CD4-positive, alpha-beta T cell (primary cell): ENCODE measurements around the gene TM4SF18. TPM values are rescaled to one million over a fixed set of nuclear protein-coding genes. Genes with fewer than 3 reads are reported as not detected.

Experiments used
- ATAC-seq: fragments of 200-7000 bp; cut with Tn5 transposase; one replicate; pipeline ENCODE4 v1.10.0; 2022; ENCODE audit warnings: mild to moderate bottlenecking; ENCODE audit not compliant: poor library complexity
- CTCF ChIA-PET: fragments of 350-600 bp; sonication (Branson Sonifier 250); formaldehyde crosslinking; loops from one replicate; lab custom pipeline; 2021; ENCODE audit warnings: antibody characterized with exemption, inconsistent platforms; lab: Charles Lee
- POLR2A ChIA-PET: fragments of 350-600 bp; sonication (Branson Sonifier 250); formaldehyde crosslinking; loops from one replicate; lab custom pipeline; 2021; ENCODE audit warnings: antibody characterized with exemption, inconsistent platforms; lab: Charles Lee
- DNase-seq, 14 experiments: peaks; one replicate each; pipeline ENCODE4 v3.0.0-alpha.2; 2013 to 2020; ENCODE audit warnings: mixed read lengths in 2 of 14
- H3K27ac ChIP-seq, 2 donors: one replicate each; pipeline versions ENCODE4 v1.5.1 to v1.7.0; 2013; ENCODE audit warnings: low read length in 2 of 2, low read depth in 1 of 2, mild to moderate bottlenecking in 1 of 2
- H3K27me3 ChIP-seq, 2 experiments: 1 replicate in 1 of 2; 2 replicates in 1 of 2; pipeline versions ENCODE4 v1.6.1 to v1.7.0; 2013; ENCODE audit warnings: low read length in 2 of 2, control low read depth in 1 of 2, mild to moderate bottlenecking in 1 of 2, moderate library complexity in 1 of 2; ENCODE audit not compliant: insufficient read depth in 2 of 2, control insufficient read depth in 1 of 2
- H3K36me3 ChIP-seq: one replicate; pipeline ENCODE4 v1.6.1; 2013; ENCODE audit warnings: low read length, control low read depth; ENCODE audit not compliant: insufficient read depth
- H3K4me1 ChIP-seq: one replicate; pipeline ENCODE4 v1.6.1; 2013; ENCODE audit warnings: low read length, control low read depth; ENCODE audit not compliant: insufficient read depth
- H3K4me3 ChIP-seq: one replicate; pipeline ENCODE4 v1.5.1; 2013; ENCODE audit warnings: mild to moderate bottlenecking, low read length, moderate library complexity
- H3K9me3 ChIP-seq, 2 experiments: 1 replicate in 1 of 2; 2 replicates in 1 of 2; pipeline versions ENCODE4 v1.6.1 to v1.7.0; 2013; ENCODE audit warnings: low read length in 2 of 2, mild to moderate bottlenecking in 2 of 2, control low read depth in 1 of 2, moderate library complexity in 1 of 2; ENCODE audit not compliant: control insufficient read depth in 1 of 2, insufficient read depth in 1 of 2
- H3K27ac Mint-ChIP-seq: one replicate; pipeline ENCODE4 v1.8.0; 2020; ENCODE audit warnings: mixed read lengths
- H3K27me3 Mint-ChIP-seq: one replicate; pipeline ENCODE4 v1.8.0; 2021; ENCODE audit warnings: mixed read lengths
- H3K36me3 Mint-ChIP-seq: one replicate; pipeline ENCODE4 v1.8.0; 2021; ENCODE audit warnings: low read depth, mixed read lengths
- H3K4me1 Mint-ChIP-seq: one replicate; pipeline ENCODE4 v1.8.0; 2021; ENCODE audit warnings: low read depth, mixed read lengths
- H3K4me3 Mint-ChIP-seq: one replicate; pipeline ENCODE4 v1.8.0; 2020; ENCODE audit warnings: mild to moderate bottlenecking, mixed read lengths
- H3K9me3 Mint-ChIP-seq: one replicate; pipeline ENCODE4 v1.8.0; 2020; ENCODE audit warnings: mixed read lengths
- CTCF ChIP-seq: fragments of 200-600 bp; IDR thresholded peaks from one replicate; pipeline ENCODE4 v1.8.0; 2022; ENCODE audit warnings: antibody characterized with exemption, mild to moderate bottlenecking
- intact Hi-C, 2 experiments: fragments of 100-400 bp; cut with DNase I in 1 of 2; cut with micrococcal nuclease in 1 of 2; formaldehyde crosslinking; loops; one replicate each; pipeline versions ENCODE4 v1.15.1 to v1.9.0; 2023 to 2025; cut with DNase I, micrococcal nuclease
- total RNA-seq, 174 experiments: library from RNA in 2 of 174; stranded (reverse) in 2 of 174; gene quantifications; one replicate each; pipeline ENCODE4 v1.2.3 and lab custom pipeline; 2021 to 2026

The TM4SF18 gene
- total RNA-seq, 2 experiments from 2014 or later = not detected

- Mint-ChIP-seq H3K27me3 (no peaks in the 10 kb centered on the region), H3K27ac (no peak overlapping the region), H3K9me3 (no peaks in the 10 kb centered on the region), H3K4me1 (no peaks in the 10 kb centered on the region), H3K4me3 (no peak overlapping the region), H3K36me3 (no peaks in the 10 kb centered on the region)
- Histone ChIP-seq H3K27me3 (no peaks in the 10 kb centered on the region), H3K9me3 (no peaks in the 10 kb centered on the region), H3K4me1 (no peaks in the 10 kb centered on the region), H3K4me3 (no peak overlapping the region), H3K27ac (no peak overlapping the region), H3K36me3 (no peaks in the 10 kb centered on the region)
- POLR2A ChIA-PET = no interaction called here
- CTCF ChIA-PET = no interaction called here
- ATAC-seq = no peak
- intact Hi-C loops = no loop called here
- DNase-seq = no peak
- no peak for TF ChIP-seq CTCF
These were observed 44.8 kb downstream of the TM4SF18 start for GRCh38 chr3:149288655-149289054.

GRCh38 chr3:149284034-149284433 lies 49.4 kb downstream of the TM4SF18 start:
- Mint-ChIP-seq H3K36me3 (no peaks in the 10 kb centered on the region), H3K4me1 (no peaks in the 10 kb centered on the region), H3K9me3 (no peaks in the 10 kb centered on the region), H3K27ac (no peak overlapping the region), H3K4me3 (no peak overlapping the region), H3K27me3 (no peaks in the 10 kb centered on the region)
- Histone ChIP-seq H3K9me3 (no peaks in the 10 kb centered on the region), H3K36me3 (no peaks in the 10 kb centered on the region), H3K27ac (no peak overlapping the region), H3K4me1 (no peaks in the 10 kb centered on the region), H3K4me3 (no peak overlapping the region), H3K27me3 (no peaks in the 10 kb centered on the region)
- CTCF ChIA-PET = no interaction called here
- POLR2A ChIA-PET = interaction anchor here (0.6 kb wide), 1 partner anchor 154 kb away, joined by 3 read pairs; no protein-coding TSS in a partner anchor
- no peak for DNase-seq
- TF ChIP-seq CTCF = no peak
- intact Hi-C loops = no loop called here
- ATAC-seq = no peak

GRCh38 chr3:149283401-149283800 lies 50.0 kb downstream of the TM4SF18 start:
- H3K4me1 Mint-ChIP-seq = no peaks in the 10 kb centered on the region
- Histone ChIP-seq H3K36me3 (no peaks in the 10 kb centered on the region), H3K4me3 (no peak overlapping the region), H3K27me3 (no peaks in the 10 kb centered on the region), H3K27ac (no peak overlapping the region), H3K9me3 (no peaks in the 10 kb centered on the region), H3K4me1 (no peaks in the 10 kb centered on the region)
- H3K27ac Mint-ChIP-seq = no peak overlapping the region
- H3K36me3 Mint-ChIP-seq = no peaks in the 10 kb centered on the region
- H3K9me3 Mint-ChIP-seq = no peaks in the 10 kb centered on the region
- H3K27me3 Mint-ChIP-seq = no peaks in the 10 kb centered on the region
- ChIA-PET CTCF (no interaction called here), POLR2A (no interaction called here)
- intact Hi-C loops = no loop called here
- no peak overlapping the region for H3K4me3 Mint-ChIP-seq
- no peak for DNase-seq
- no peak for ATAC-seq
- TF ChIP-seq CTCF = no peak
